ENCODE results near the gene SGO2.

The SGO2 gene

GRCh38 chr2:200617156-200618053 lies 91.4 kb downstream of the SGO2 start (continued):
- TF ChIP-seq, protein P1, sequence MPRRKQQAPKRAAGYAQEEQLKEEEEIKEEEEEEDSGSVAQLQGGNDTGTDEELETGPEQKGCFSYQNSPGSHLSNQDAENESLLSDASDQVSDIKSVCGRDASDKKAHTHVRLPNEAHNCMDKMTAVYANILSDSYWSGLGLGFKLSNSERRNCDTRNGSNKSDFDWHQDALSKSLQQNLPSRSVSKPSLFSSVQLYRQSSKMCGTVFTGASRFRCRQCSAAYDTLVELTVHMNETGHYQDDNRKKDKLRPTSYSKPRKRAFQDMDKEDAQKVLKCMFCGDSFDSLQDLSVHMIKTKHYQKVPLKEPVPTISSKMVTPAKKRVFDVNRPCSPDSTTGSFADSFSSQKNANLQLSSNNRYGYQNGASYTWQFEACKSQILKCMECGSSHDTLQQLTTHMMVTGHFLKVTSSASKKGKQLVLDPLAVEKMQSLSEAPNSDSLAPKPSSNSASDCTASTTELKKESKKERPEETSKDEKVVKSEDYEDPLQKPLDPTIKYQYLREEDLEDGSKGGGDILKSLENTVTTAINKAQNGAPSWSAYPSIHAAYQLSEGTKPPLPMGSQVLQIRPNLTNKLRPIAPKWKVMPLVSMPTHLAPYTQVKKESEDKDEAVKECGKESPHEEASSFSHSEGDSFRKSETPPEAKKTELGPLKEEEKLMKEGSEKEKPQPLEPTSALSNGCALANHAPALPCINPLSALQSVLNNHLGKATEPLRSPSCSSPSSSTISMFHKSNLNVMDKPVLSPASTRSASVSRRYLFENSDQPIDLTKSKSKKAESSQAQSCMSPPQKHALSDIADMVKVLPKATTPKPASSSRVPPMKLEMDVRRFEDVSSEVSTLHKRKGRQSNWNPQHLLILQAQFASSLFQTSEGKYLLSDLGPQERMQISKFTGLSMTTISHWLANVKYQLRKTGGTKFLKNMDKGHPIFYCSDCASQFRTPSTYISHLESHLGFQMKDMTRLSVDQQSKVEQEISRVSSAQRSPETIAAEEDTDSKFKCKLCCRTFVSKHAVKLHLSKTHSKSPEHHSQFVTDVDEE (CRISPR knock-in tag; IDR thresholded peaks at IDR 0.05), result no peak
- TF ChIP-seq TCF4 (CRISPR knock-in tag; IDR thresholded peaks at IDR 0.05; ENCODE audit: borderline replicate concordance) (no peak), ESRRG (CRISPR knock-in tag; IDR thresholded peaks at IDR 0.05) (no peak), ZNF8 (CRISPR knock-in tag; IDR thresholded peaks at IDR 0.05) (no peak), PPARA (CRISPR knock-in tag; IDR thresholded peaks at IDR 0.05; ENCODE audit: borderline replicate concordance) (no peak)

DNA sequence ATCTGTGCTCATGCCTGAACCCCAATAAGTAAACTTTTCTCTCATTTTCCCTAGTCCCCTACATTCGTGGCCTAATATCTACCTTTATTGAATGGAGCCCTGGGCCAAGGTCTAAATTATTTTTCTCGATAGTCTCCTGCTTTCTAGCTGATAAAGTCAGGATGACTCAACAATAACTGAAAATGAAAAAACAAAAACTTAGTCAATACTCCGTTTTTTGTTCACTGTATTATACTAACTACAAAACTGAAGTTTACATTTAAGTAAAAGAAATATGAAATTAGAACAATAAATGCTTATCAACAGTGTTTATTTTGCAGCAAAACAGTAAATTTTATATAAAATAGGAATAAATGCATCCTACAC lies 92.0 kb downstream of the SGO2 start:
- no peak for TF ChIP-seq POU6F1 (CRISPR knock-in tag; IDR thresholded peaks at IDR 0.05; ENCODE audit: borderline replicate concordance, low read depth)
- no peak for TF ChIP-seq BACH2 (CRISPR knock-in tag; IDR thresholded peaks at IDR 0.05; ENCODE audit: borderline replicate concordance)
- ATAC-seq, result no peak

GRCh38 chr2:200618590-200619021 lies 92.6 kb downstream of the SGO2 start:
- ATAC-seq, result peak; percentile 89

More at GRCh38 chr2:200618590-200619021, 92.6 kb downstream of the SGO2 start:
- TF ChIP-seq ZNF8 (CRISPR knock-in tag; IDR thresholded peaks at IDR 0.05) (no peak), ZNF70 (CRISPR knock-in tag; IDR thresholded peaks at IDR 0.05) (no peak), CSDC2 (CRISPR knock-in tag; IDR thresholded peaks at IDR 0.05) (no peak), CREB5 (CRISPR knock-in tag; IDR thresholded peaks at IDR 0.05; ENCODE audit: low read depth) (no peak), ARNTL (CRISPR knock-in tag; IDR thresholded peaks at IDR 0.05; ENCODE audit: borderline replicate concordance, low read depth) (no peak), TOX (CRISPR knock-in tag; IDR thresholded peaks at IDR 0.05; ENCODE audit: borderline replicate concordance) (no peak), ESRRG (CRISPR knock-in tag; IDR thresholded peaks at IDR 0.05) (no peak), ZFP30 (CRISPR knock-in tag; IDR thresholded peaks at IDR 0.05) (no peak), GLIS3 (CRISPR knock-in tag; IDR thresholded peaks at IDR 0.05) (no peak), ISL1 (CRISPR knock-in tag; IDR thresholded peaks at IDR 0.05) (no peak), BACH2 (CRISPR knock-in tag; IDR thresholded peaks at IDR 0.05; ENCODE audit: borderline replicate concordance) (no peak), POU6F1 (CRISPR knock-in tag; IDR thresholded peaks at IDR 0.05; ENCODE audit: borderline replicate concordance, low read depth) (no peak)
- TF ChIP-seq, protein P1 (CRISPR knock-in tag; IDR thresholded peaks at IDR 0.05), result no peak

All from SK-N-SH treated with all-trans-retinoic acid at 6 μM for 48 hours (cell line).